GM18873 (cell line): Measurements from ENCODE around the gene NUF2.
"Not testable (repeated sequence)": the region's sequence is repeated elsewhere in the genome, so short reads cannot be mapped to it uniquely, and the experiment has no call there.

Source experiments
- ATAC-seq: cut with Tn5 transposase; IDR thresholded peaks from one replicate; pipeline ENCODE4 v1.9.1; 2021; ENCODE audit warnings: mild to moderate bottlenecking, moderate library complexity, moderate number of reproducible peaks; ENCODE audit not compliant: unreplicated experiment, low FRiP score

NUF2 gene

GRCh38 chr1:163321311-163322305, at the start of gene NUF2:
NUF2 (plus strand) TSS chr1:163321954; CDS start chr1:163326052, 4,098 bp downstream.
- ATAC-seq = peak; percentile 92

- no peak for ATAC-seq
Observed at GRCh38 chr1:163273766-163274441, 47.9 kb upstream of the NUF2 start.

- no peak for ATAC-seq
Observed at GRCh38 chr1:163275222-163275621, 46.5 kb upstream of the NUF2 start.

GRCh38 chr1:163278602-163279001, 43.2 kb upstream of the NUF2 start:
- no peak for ATAC-seq

- ATAC-seq = not testable (repeated sequence)
Observed at GRCh38 chr1:163284867-163285266, 36.9 kb upstream of the NUF2 start.

GRCh38 chr1:163290025-163290640, 31.6 kb upstream of the NUF2 start:
- ATAC-seq = no peak

GRCh38 chr1:163291461-163291860, 30.3 kb upstream of the NUF2 start:
- ATAC-seq = no peak

GRCh38 chr1:163292153-163292552, 29.6 kb upstream of the NUF2 start:
- not testable (repeated sequence) for ATAC-seq

GRCh38 chr1:163293497-163293896, 28.3 kb upstream of the NUF2 start:
- not testable (repeated sequence) for ATAC-seq

GRCh38 chr1:163295949-163296348, 25.8 kb upstream of the NUF2 start:
- ATAC-seq = no peak

GRCh38 chr1:163296504-163297263, 25.1 kb upstream of the NUF2 start:
- no peak for ATAC-seq

GRCh38 chr1:163298365-163298764, 23.4 kb upstream of the NUF2 start:
- ATAC-seq = no peak

GRCh38 chr1:163300568-163300967, 21.2 kb upstream of the NUF2 start:
- no peak for ATAC-seq

GRCh38 chr1:163303561-163303960, 18.2 kb upstream of the NUF2 start:
- ATAC-seq = no peak

- no peak for ATAC-seq
Observed at GRCh38 chr1:163305441-163305840, 16.3 kb upstream of the NUF2 start.

- no peak for ATAC-seq
Observed at GRCh38 chr1:163307479-163308171, 14.1 kb upstream of the NUF2 start.

- no peak for ATAC-seq
Observed at GRCh38 chr1:163308811-163309210, 12.9 kb upstream of the NUF2 start.

GRCh38 chr1:163315773-163316374, 5.9 kb upstream of the NUF2 start:
- no peak for ATAC-seq

- no peak for ATAC-seq
Observed at GRCh38 chr1:163320891-163321290, 863 bp upstream of the NUF2 start.
